ENCODE data around the gene ACOX3. TPM values are rescaled to one million over a fixed set of nuclear protein-coding genes. Genes with fewer than 3 reads are reported as not detected.

ACOX3 gene
- polyA plus RNA-seq, 3 donors: 3.8 to 16.8 (median 13.3) TPM

DNA sequence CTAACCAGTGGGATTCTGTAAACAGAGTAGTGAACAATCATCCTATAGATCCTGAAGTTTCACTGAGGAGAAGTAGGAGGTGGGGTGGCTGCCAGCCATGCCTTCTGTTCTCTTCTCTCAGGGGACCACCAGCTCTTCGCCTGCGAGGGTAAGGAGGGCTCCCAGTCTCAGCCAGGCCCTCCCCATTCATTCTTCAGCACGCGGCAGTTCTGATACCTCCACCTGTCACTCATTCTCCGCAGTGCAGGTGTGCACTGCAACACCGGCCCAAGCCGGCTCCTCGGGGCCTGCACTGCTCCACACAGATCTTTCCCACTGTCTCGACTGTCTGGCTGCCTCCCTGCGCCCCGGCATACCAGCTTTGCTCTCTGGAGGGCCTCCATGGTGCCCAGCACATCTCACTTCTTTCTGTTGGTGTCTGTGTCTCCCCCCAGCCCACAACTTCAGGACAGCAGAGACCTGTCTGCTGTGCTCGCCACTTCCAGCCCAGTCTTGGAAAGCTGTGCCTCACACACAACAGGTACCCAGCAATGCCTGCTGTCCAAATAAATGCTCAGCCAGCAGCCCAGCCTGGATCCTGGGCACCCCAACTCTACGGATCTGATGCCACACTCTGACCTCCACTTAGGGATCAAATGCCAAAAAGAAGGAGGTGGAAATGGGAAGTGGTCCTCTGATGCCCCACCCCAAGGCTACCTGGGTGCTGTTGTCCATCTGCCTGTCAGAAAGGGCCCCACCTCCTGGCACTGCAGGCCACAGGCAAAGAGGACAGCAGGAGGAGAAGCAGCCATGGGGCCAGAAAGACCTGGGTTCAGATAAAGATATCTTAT lies 29.0 kb downstream of the ACOX3 start:
- 96% methylated on average over 12 of the region's 13 CpGs for WGBS (ENCODE audit: insufficient coverage)
- Histone ChIP-seq H3K79me2 (ENCODE audit: insufficient read depth, low read length) (no peaks in the 10 kb centered on the region), H3K27me3 (ENCODE audit: control insufficient read depth in 2 of 2, insufficient read depth in 2 of 2, low read length in 2 of 2) (no peaks in the 10 kb centered on the region), H3K9ac (ENCODE audit: insufficient read depth, low read length, poor library complexity, severe bottlenecking) (no peak overlapping the region), H2AFZ (ENCODE audit: insufficient read depth, low read depth, low read length, poor library complexity, severe bottlenecking) (no peak overlapping the region), H3K36me3 (replicated peaks in 1 of 2; ENCODE audit: control insufficient read depth in 1 of 2, insufficient read depth in 2 of 2, low read length in 2 of 2) (peaks cover 43 to 54% of the 10 kb centered on the region in 2 donors), H3K27ac (ENCODE audit: low read depth in 1 of 2, low read length in 2 of 2) (no peak overlapping the region), H3K4me1 (ENCODE audit: control insufficient read depth in 1 of 2, insufficient read depth in 2 of 2, low read length in 2 of 2) (peaks cover 4 to 18% of the 10 kb centered on the region in 2 donors), H4K20me1 (ENCODE audit: insufficient read depth, low read length) (no peaks in the 10 kb centered on the region), H3K9me3 (replicated peaks in 1 of 2; ENCODE audit: control insufficient read depth in 1 of 2, insufficient read depth in 1 of 2, low read length in 2 of 2) (no peaks in the 10 kb centered on the region), H3K4me2 (replicated peaks; ENCODE audit: extremely low read depth, low read length, poor library complexity, severe bottlenecking) (no peak overlapping the region), H3K4me3 (replicated peaks in 1 of 3; ENCODE audit: low read depth in 2 of 3, low read length in 3 of 3) (no peak overlapping the region)
- Mint-ChIP-seq H3K27ac (no peak overlapping the region), H3K4me3 (no peak overlapping the region), H3K9me3 (peaks cover 0 to 2% (median 0%) of the 10 kb centered on the region in 7 donors), H3K4me1 (peaks cover 12% of the 10 kb centered on the region), H3K36me3 (peaks cover 53 to 62% of the 10 kb centered on the region in 2 donors), H3K27me3 (ENCODE audit: low read depth in 3 of 3) (peaks cover 0 to 3% (median 0%) of the 10 kb centered on the region in 3 donors)
- TF ChIP-seq, protein P1, sequence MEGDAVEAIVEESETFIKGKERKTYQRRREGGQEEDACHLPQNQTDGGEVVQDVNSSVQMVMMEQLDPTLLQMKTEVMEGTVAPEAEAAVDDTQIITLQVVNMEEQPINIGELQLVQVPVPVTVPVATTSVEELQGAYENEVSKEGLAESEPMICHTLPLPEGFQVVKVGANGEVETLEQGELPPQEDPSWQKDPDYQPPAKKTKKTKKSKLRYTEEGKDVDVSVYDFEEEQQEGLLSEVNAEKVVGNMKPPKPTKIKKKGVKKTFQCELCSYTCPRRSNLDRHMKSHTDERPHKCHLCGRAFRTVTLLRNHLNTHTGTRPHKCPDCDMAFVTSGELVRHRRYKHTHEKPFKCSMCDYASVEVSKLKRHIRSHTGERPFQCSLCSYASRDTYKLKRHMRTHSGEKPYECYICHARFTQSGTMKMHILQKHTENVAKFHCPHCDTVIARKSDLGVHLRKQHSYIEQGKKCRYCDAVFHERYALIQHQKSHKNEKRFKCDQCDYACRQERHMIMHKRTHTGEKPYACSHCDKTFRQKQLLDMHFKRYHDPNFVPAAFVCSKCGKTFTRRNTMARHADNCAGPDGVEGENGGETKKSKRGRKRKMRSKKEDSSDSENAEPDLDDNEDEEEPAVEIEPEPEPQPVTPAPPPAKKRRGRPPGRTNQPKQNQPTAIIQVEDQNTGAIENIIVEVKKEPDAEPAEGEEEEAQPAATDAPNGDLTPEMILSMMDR (IDR thresholded peaks at IDR 0.05): no peak
- DNase-seq: no peak
- intact Hi-C loops (cut with micrococcal nuclease): no loop called here

DNA sequence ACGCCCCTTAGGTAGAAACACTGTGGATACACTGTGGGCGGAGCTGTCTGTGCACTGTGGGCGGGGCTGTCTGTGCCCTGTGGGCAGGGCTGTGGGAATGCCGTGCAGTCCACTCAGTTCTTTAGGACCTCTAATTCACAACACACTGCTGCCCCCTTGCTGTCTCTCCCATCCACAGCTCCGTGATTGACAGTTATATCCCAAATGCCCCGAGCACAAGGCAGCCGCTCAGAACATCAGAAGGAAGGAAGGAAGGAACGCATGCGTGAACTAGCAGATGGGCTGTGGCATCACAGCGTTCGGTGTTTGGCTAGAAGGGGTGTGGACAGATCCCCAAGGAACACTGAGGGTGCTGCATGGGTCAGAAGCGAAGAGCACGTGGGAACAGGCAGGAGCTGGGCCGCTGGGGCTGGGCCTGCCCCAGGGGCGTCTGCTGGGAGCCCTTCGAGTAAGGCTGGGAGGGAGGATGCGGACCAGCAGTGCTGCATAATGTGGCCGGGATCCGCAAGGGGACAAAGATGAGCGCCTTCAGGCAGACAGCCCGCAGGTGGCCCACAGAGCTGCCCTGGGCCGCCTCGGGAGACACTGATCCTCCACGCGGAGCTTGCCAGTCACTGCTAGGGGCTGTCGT lies 29.8 kb downstream of the ACOX3 start:
- no peaks in the 10 kb centered on the region for H3K27me3 ChIP-seq (ENCODE audit: control insufficient read depth in 2 of 2, insufficient read depth in 2 of 2, low read length in 2 of 2)
- H3K9ac ChIP-seq (ENCODE audit: insufficient read depth, low read length, poor library complexity, severe bottlenecking): no peak overlapping the region
- H3K79me2 ChIP-seq (ENCODE audit: insufficient read depth, low read length): no peaks in the 10 kb centered on the region
- Mint-ChIP-seq H3K27me3 (ENCODE audit: low read depth in 3 of 3) (peaks cover 0 to 4% (median 0%) of the 10 kb centered on the region in 3 donors), H3K4me1 (peaks cover 12% of the 10 kb centered on the region), H3K9me3 (peaks cover 0 to 2% (median 0%) of the 10 kb centered on the region in 7 donors), H3K4me3 (peak overlapping the region in 1 of 2 donors; percentile 15), H3K27ac (peak overlapping the region in 1 of 7 donors; percentile 0), H3K36me3 (peaks cover 54 to 63% of the 10 kb centered on the region in 2 donors)
- peaks cover 41 to 54% of the 10 kb centered on the region in 2 donors for H3K36me3 ChIP-seq (replicated peaks in 1 of 2; ENCODE audit: control insufficient read depth in 1 of 2, insufficient read depth in 2 of 2, low read length in 2 of 2)
- H3K4me3 ChIP-seq (replicated peaks in 1 of 3; ENCODE audit: low read depth in 2 of 3, low read length in 3 of 3): no peak overlapping the region
- peaks cover 4 to 18% of the 10 kb centered on the region in 2 donors for H3K4me1 ChIP-seq (ENCODE audit: control insufficient read depth in 1 of 2, insufficient read depth in 2 of 2, low read length in 2 of 2)
- peak in 2 of 3 donors; percentile 9 to 36 for DNase-seq
- H3K27ac ChIP-seq (ENCODE audit: low read depth in 1 of 2, low read length in 2 of 2): no peak overlapping the region
- no peaks in the 10 kb centered on the region for H3K9me3 ChIP-seq (replicated peaks in 1 of 2; ENCODE audit: control insufficient read depth in 1 of 2, insufficient read depth in 1 of 2, low read length in 2 of 2)
- no peak overlapping the region for H3K4me2 ChIP-seq (replicated peaks; ENCODE audit: extremely low read depth, low read length, poor library complexity, severe bottlenecking)
- H2AFZ ChIP-seq (ENCODE audit: insufficient read depth, low read depth, low read length, poor library complexity, severe bottlenecking): no peak overlapping the region
- intact Hi-C loops (cut with micrococcal nuclease): no loop called here
- TF ChIP-seq, protein P1 (IDR thresholded peaks at IDR 0.05): no peak
- 54% methylated on average over 17 of the region's 26 CpGs for WGBS (ENCODE audit: insufficient coverage)
- H4K20me1 ChIP-seq (ENCODE audit: insufficient read depth, low read length): no peaks in the 10 kb centered on the region
